CMK (cell line): ENCODE data around the gene BTN3A1.
"Not testable (repeated sequence)": the region's sequence is repeated elsewhere in the genome, so short reads cannot be mapped to it uniquely, and the experiment has no call there.

Source experiments
- DNase-seq: peaks from one replicate; pipeline ENCODE4 v3.0.0-alpha.2; 2010; ENCODE audit warnings: low read depth

The BTN3A1 gene

DNA sequence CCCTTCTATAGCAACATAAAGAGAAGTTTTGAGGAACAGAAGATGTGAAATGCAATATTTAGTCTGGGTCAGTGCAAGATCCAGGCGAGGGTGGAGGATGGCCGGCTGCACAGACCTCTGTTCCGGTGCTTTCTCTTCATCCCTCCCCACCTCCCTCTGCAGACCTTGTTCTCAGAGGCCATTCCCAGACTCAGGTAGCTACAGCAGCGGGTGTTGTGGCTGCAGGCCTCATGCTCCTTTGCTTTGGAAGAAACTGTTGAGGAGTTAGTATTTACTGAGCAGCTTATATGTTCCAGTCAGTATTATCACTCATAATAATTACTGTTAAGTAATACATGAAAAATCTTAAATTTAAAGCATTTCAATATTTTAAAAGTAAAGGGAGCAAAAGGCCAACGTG, 39.9 kb downstream of the BTN3A1 start:
- DNase-seq, result no peak

DNA sequence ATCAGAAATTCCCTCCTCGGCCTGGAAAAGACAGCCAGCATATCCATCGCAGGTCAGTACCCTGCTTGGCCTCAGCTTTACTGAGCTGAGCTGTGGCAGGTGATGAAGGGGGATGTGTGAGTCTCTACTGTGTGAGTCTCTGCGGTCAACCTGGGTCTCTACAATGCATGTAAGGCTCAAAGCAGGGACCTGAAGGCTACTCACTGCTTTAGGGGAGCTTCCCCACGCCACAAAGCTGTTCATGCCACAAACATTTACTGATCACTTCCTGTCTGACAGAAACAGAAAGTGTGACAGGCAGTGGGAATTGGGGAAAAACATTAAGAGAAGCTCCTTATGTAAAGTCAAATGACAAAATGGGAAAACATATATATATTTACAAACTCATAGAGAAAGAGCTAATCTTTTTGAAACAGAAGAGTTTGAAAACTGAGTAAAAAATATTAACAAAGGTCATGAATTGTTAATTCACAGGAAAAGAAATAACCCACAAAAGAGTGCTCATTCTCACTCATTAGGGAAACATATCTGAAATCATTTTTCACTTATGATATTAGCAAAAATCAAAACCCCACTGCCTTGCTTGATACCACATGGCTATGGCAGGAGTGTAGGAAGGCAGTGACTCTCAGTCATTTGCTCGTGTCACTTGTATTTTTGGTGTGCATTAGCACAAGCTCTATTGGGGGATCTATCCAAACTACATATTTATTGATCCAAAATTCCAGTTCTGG, 44.0 kb downstream of the BTN3A1 start:
- DNase-seq, result no peak

DNA sequence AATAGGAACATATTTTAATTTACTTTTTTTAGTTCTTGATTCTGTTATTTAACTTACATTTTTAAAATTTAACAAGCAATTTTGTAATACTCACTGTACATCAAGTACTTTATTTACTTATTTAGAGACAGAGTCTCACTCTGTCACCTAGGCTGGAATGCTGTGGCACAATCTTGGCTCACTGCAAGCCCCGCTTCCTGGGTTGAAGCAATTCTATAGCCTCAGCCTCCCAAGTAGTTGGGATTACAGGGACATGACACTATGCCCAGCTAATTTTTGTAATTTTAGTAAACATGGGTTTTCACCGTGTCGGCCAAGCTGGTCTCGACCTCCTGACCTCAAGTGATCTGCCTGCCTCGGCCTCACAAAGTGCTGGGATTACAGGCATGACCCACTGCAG, 45.2 kb downstream of the BTN3A1 start:
- no peak for DNase-seq

DNA sequence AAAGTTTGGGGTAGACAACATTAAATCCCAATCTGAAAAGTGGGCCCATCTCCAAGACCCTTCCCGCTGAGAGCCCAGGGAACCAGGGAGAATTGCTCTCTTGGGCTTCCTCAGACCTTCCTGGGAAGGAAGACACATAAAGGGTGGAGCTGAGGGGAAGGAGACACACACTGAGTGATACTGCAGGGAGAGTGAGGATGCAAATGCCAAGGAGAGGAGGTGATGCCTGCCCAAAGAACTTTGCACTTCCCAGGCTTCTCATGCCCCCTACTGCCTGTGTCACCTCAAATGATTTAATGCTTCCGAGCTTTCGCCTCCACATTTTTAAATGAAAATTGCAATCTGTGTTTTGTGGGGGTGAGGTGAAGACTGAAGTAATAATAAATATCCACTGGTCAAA, 48.2 kb downstream of the BTN3A1 start:
- DNase-seq, result no peak

DNA sequence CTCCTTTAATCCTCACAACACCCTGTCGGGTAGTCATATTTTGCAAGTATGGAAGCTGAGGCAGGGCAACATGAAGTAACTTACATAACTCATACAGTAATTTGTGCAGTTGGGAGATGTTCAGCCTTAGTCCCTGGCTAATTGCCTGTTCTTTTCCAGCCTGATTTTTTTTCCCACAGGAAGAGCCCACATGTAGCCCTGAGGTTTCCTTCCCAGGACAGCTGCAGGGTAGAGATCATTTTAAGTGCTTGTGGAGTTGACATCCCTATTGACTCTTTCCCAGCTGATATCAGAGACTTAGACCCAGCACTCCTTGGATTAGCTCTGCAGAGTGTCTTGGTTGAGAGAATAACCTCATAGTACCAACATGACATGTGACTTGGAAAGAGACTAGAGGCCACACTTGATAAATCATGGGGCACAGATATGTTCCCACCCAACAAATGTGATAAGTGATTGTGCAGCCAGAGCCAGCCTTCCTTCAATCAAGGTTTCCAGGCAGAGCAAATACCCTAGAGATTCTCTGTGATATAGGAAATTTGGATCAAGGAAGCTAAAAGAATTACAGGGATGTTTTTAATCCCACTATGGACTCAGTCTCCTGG, 50.7 kb downstream of the BTN3A1 start:
- DNase-seq, result no peak

DNA sequence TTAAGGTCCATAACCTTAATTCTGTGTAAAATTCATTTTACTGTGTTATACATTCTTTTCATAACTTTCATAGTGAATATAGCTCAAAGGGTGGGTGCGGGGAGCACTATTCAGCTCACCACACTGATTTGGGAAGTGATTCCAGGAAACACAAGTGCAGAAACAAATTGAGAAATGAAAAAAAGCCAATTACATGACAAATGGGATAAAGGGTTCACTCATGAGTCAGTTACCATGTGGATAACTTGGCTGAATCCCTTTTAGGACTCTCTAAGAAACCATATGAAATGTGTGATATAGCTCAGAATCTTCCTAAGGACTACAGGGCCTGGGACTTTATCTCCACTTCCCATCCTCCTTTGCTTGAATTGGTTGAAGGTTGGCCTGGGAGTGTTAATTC, 52.6 kb downstream of the BTN3A1 start:
- DNase-seq, result no peak

DNA sequence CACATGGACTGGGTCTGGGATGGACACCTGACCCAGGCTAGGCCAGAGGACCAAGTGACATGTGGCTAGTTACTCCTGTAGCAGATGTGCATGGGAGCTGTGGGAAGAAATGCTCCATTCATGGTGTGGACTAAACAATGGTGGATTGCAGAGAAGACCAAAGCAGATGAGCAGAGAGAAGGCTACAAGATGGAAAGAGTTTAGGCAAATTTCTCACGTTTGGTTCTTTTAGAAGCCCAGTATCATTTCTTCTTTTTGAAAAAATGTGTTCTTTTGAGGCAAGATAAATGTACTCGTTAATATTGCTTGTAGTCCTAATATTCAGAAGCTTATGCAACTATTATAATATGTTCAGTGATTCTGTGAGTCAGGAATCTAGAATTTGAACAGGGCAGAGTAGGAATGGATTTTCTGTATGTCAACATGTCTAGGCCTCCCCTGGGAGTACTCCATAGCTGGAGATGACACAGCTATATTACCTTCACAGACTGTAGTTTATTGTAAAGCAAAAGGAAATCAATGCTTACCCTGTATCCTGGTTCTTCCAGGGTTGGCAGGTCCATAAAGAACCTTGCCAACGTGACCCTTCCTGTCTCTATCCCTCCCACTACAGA, 53.4 kb downstream of the BTN3A1 start:
- no peak for DNase-seq

DNA sequence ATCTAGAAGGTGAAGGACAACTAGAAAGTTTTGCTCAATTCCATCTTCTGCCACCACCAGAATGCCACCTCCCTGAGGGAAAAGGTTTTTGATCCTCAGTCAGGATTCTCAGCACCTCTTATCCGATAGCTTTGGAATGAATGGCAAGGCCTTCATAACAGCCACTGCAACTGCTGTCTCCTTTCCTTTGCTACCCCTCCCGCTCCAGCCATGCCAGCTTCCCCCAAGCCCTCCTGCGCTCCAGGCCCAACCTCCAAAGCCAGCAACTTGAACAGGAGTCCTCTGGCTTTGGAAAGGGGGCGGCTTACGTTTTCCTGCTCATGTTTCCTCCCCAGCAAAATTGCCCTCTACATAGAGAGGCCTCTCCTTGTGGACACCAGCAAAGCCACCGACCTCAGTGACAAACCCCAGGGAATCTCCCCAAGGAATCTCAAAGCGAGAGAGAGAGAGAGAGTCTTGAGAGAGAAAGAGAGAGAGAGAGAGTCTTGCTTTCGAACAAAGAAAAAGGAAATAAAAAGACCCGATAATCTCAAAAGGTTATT, 55.3 kb downstream of the BTN3A1 start:
- DNase-seq, result no peak

DNA sequence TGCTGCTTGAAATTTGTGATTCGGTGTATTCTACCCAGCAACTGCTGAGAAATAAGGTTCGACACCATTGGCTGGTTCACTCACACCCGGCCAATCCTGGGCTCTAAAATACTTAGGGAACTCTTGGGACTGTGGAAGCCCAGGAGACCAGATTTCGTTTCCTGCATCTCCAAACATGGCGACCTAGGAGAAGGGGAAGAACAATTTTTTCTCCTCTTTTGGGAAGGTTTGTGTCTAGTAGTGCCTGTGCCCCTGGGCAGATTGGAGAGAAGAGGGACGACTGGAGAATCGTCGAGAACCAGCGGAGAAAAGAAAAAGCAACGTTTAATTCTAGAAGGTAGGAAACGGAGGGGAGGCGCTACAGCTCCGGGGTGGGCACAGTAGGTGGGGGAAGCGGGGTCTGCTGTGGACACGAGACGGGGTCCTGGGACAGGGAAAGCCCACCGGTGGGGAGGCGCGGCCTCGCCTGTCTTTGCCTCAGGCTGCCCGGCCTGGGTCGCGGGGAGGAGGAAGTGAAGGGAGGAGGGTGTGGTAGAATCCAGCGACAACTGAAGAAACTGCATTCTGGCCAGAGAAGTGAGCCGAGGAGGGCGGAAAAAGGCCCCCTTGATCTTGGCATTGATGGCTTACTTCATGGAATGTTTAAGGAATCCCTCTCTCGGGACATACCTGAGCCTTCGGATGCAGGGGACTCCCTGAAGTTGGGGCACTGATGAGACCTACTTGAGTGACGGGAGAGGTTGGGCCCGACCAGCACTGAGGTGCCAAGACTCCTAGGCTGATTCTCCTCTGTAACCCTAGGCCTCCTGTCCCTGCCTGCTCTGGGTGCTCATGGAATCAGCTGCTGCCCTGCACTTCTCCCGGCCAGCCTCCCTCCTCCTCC, 56.0 kb downstream of the BTN3A1 start, which contains the start of gene BTN2A1:
TSS of gene BTN2A1 (plus strand) at position 150 of the 883 bp plus-strand sequence. CDS start at position 832, 682 bp downstream.
- peak; percentile 71 for DNase-seq

DNA sequence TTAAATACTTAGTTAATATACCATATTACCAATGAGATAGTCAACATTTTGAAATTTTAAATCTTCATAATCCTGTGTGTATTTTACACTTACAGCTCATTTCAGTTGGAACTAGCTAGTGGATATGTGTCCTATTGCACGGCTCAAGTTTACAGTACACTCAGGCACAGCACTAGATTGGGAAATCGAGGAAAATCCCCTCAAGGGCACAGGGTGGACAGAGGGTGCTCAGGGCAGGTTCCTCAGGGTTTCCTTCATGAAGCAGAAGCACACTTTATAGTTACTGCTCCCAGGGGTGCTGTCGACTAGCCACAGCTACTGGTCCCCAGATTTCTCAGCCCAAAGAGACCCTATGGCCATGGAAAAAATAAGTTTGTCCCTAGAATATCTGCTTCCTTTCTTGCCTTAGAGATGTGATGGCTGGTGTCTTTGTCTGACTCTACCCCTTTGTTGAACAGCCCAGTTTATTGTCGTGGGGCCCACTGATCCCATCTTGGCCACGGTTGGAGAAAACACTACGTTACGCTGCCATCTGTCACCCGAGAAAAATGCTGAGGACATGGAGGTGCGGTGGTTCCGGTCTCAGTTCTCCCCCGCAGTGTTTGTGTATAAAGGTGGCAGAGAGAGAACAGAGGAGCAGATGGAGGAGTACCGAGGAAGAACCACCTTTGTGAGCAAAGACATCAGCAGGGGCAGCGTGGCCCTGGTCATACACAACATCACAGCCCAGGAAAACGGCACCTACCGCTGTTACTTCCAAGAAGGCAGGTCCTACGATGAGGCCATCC, 57.1 kb downstream of the BTN3A1 start:
- no peak for DNase-seq

DNA sequence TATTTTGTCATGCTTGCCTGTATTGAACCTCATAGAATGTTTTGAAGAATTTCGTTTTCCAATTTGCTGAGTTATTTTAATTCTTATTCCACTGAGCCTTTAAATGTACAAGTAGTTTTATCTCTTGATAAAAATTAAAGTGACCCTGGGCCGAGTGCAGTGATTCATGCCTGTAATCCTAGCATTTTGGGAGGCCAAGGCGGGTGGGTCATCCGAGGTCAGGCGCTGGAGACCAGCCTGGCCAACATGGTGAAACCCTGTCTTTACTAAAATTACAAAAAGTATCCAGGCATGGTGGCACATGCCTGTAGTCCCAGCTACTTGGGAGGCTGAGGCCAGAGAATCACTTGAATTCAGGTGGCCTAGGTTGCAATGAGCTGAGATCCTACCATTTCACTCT, 59.3 kb downstream of the BTN3A1 start:
- DNase-seq, result not testable (repeated sequence)

DNA sequence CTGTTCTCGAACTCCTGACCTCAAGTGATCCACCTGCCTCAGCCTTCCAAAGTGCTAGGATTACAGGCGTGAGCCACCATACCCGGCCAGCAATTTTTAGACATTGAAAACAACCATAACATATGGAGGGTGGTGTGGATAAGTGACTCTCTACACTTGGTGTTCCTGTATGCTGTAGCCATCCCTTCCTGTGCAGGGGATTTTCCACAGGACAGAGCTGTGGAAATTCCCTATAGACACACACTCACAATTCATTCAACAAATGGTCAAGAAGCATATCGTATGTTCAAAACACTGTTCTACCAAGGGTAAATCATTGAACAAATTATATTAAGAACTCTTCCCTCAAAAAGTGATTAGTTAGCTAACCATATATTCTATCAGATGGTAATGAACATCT, 61.9 kb downstream of the BTN3A1 start:
- DNase-seq, result no peak

DNA sequence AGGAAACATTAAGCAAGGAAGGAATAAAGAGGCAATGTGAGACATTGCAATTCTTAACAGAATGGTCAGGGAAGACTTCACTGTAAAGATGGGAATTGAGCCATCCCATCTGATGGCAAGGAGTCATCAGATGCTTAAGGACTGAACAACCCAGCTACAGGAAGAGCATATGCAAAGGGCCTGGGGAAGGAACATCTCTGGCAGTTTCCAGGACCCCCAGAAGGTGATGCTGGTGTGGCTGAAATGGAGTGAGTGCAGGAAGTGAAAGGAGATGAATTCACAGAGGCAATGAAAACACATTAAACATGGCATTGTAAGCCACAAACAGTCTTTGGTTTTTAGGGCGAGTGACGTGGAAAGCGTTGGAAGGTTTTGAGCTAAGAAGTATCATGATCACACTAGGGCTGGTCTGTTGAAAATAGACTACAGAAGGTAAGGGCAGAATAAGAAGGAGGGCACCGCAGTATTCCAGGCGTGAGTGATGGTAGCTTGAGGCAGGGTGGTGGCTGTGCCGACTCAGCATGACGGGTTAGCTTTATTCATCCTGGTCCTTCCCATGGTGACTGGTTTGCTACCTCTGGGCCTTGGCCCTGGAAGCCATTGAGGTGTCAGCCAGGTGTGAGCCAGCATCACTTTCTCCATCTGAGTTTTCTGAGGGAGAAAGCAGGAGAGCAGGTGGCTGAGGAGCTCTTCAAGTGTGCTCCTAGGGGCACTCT, 62.5 kb downstream of the BTN3A1 start:
- no peak for DNase-seq
